H1 (cell line): ENCODE data around the gene IL5. TPM values are rescaled to one million over a fixed set of nuclear protein-coding genes. Genes with fewer than 3 reads are reported as not detected.

Source experiments
- CTCF ChIA-PET: fragments of 300-600 bp; sonication (Branson Sonifier 250); formaldehyde crosslinking; loops from one replicate; lab custom pipeline; 2021; ENCODE audit not compliant: partially characterized antibody; lab: Charles Lee
- POLR2A ChIA-PET: fragments of 300-600 bp; sonication (Branson Sonifier 250); formaldehyde crosslinking; loops from one replicate; lab custom pipeline; 2021; ENCODE audit warnings: inconsistent platforms; ENCODE audit not compliant: partially characterized antibody; lab: Charles Lee
- DNase-seq, 2 experiments: peaks; one replicate each; pipeline versions ENCODE4 v3.0.0 to v3.0.0-alpha.2; 2010 to 2022; ENCODE audit warnings: low spot score in 2 of 2, low read depth in 1 of 2, mixed read lengths in 1 of 2
- FAIRE-seq: peaks from 2 replicates; lab custom pipeline; 2011; peaks lifted over from hg19 to GRCh38; lab: Jason Lieb, UNC
- H2AFZ ChIP-seq: 2 replicates; pipeline ENCODE4 v1.8.1; 2012; ENCODE audit warnings: low read length, inconsistent platforms
- H2AK5ac ChIP-seq: 2 replicates; pipeline ENCODE4 v1.6.1; 2013; ENCODE audit warnings: low read depth, low read length
- H2BK120ac ChIP-seq: replicated peaks from 2 replicates; pipeline ENCODE3; 2013; ENCODE audit warnings: low read depth, low read length, inconsistent platforms
- H2BK12ac ChIP-seq: 2 replicates; pipeline ENCODE4 v1.6.1; 2013; ENCODE audit warnings: low read depth, low read length
- H2BK15ac ChIP-seq: 2 replicates; pipeline ENCODE4 v1.6.1; 2013; ENCODE audit warnings: low read length
- H2BK20ac ChIP-seq: 2 replicates; pipeline ENCODE4 v1.6.1; 2013; ENCODE audit warnings: low read length
- H2BK5ac ChIP-seq: 2 replicates; pipeline ENCODE4 v1.6.1; 2013; ENCODE audit warnings: low read depth, low read length
- H3K14ac ChIP-seq: 2 replicates; pipeline ENCODE4 v1.6.1; 2013; ENCODE audit warnings: inconsistent platforms; ENCODE audit not compliant: insufficient read length
- H3K18ac ChIP-seq: 2 replicates; pipeline ENCODE4 v1.6.1; 2013; ENCODE audit warnings: low read length; ENCODE audit errors: extremely low read depth
- H3K23ac ChIP-seq: 2 replicates; pipeline ENCODE4 v1.6.1; 2013; ENCODE audit warnings: inconsistent platforms; ENCODE audit not compliant: insufficient read length
- H3K23me2 ChIP-seq: 2 replicates; pipeline ENCODE4 v1.6.1; 2013; ENCODE audit warnings: low read depth, low read length
- H3K27ac ChIP-seq: 2 replicates; pipeline ENCODE4 v1.6.1; 2011; ENCODE audit warnings: low read depth, low read length, inconsistent platforms
- H3K27me3 ChIP-seq, 4 experiments: replicated peaks in 1 of 4; 1 replicate in 1 of 4; 2 replicates in 3 of 4; pipeline versions ENCODE4 v1.6.1 to v1.8.1; 2011 to 2013; ENCODE audit warnings: low read length in 3 of 4, mild to moderate bottlenecking in 3 of 4, inconsistent platforms in 2 of 4, mixed read lengths in 2 of 4, moderate library complexity in 1 of 4; ENCODE audit not compliant: control insufficient read depth in 3 of 4, insufficient read depth in 3 of 4; ENCODE audit errors: extremely low read depth in 1 of 4
- H3K36me3 ChIP-seq, 4 experiments: 2 replicates each; pipeline versions ENCODE4 v1.6.1 to v1.8.1; 2011 to 2013; ENCODE audit warnings: mild to moderate bottlenecking in 4 of 4, low read length in 3 of 4, moderate library complexity in 2 of 4, control low read depth in 1 of 4, inconsistent platforms in 1 of 4; ENCODE audit not compliant: insufficient read depth in 4 of 4, control insufficient read depth in 2 of 4
- H3K4ac ChIP-seq: replicated peaks from 2 replicates; pipeline ENCODE3; 2013; ENCODE audit warnings: low read length, low read depth, mixed read lengths, inconsistent platforms; ENCODE audit not compliant: insufficient read length
- H3K4me1 ChIP-seq, 4 experiments: replicated peaks in 1 of 4; 1 replicate in 1 of 4; 2 replicates in 3 of 4; pipeline versions ENCODE4 v1.6.1 to v1.8.1; 2011 to 2013; ENCODE audit warnings: low read length in 3 of 4, inconsistent platforms in 2 of 4, mixed read lengths in 1 of 4; ENCODE audit not compliant: insufficient read depth in 4 of 4, control insufficient read depth in 3 of 4
- H3K4me2 ChIP-seq, 2 experiments: 2 replicates each; pipeline versions ENCODE4 v1.6.1 to v1.8.1; 2011 to 2013; ENCODE audit warnings: low read depth in 2 of 2, low read length in 2 of 2, control low read depth in 1 of 2, inconsistent platforms in 1 of 2, mild to moderate bottlenecking in 1 of 2; ENCODE audit not compliant: insufficient read depth in 1 of 2
- H3K4me3 ChIP-seq, 4 experiments: fragments of 200-600, 300-600 bp in 1 of 4; sonication (generic), shearing (Covaris generic), sonication (Bioruptor Twin) in 1 of 4; 2 replicates each; pipeline versions ENCODE4 v1.5.1 to v1.8.1; 2011 to 2016; ENCODE audit warnings: low read length in 4 of 4, low read depth in 3 of 4, control low read depth in 2 of 4, inconsistent platforms in 2 of 4, mild to moderate bottlenecking in 2 of 4, mixed read lengths in 1 of 4, moderate library complexity in 1 of 4; ENCODE audit not compliant: insufficient read depth in 2 of 4; ENCODE audit errors: extremely low read depth in 1 of 4
- H3K56ac ChIP-seq: replicated peaks from 2 replicates; pipeline ENCODE3; 2013; ENCODE audit warnings: low read depth, mild to moderate bottlenecking, mixed read lengths, low read length, inconsistent platforms; ENCODE audit not compliant: insufficient read length
- H3K79me1 ChIP-seq: 2 replicates; pipeline ENCODE4 v1.6.1; 2013; ENCODE audit warnings: low read depth, low read length, control low read depth
- H3K79me2 ChIP-seq, 2 experiments: 2 replicates each; pipeline versions ENCODE4 v1.6.1 to v1.8.1; 2012 to 2013; ENCODE audit warnings: low read length in 2 of 2, mild to moderate bottlenecking in 2 of 2, inconsistent platforms in 1 of 2; ENCODE audit not compliant: insufficient read depth in 2 of 2, control insufficient read depth in 1 of 2
- H3K9ac ChIP-seq, 4 experiments: replicated peaks in 1 of 4; 1 replicate in 1 of 4; 2 replicates in 3 of 4; pipeline versions ENCODE4 v1.6.1 to v1.8.1; 2011 to 2013; ENCODE audit warnings: low read depth in 3 of 4, low read length in 3 of 4, control low read depth in 2 of 4, mild to moderate bottlenecking in 2 of 4, moderate library complexity in 2 of 4, inconsistent platforms in 1 of 4; ENCODE audit errors: extremely low read depth in 1 of 4
- H3K9me3 ChIP-seq, 2 experiments: 2 replicates each; pipeline versions ENCODE4 v1.6.1 to v1.8.1; 2012 to 2013; ENCODE audit warnings: mild to moderate bottlenecking in 2 of 2, moderate library complexity in 2 of 2, control low read depth in 1 of 2, inconsistent platforms in 1 of 2, low read depth in 1 of 2, low read length in 1 of 2, mixed read lengths in 1 of 2; ENCODE audit not compliant: insufficient read depth in 2 of 2
- H4K20me1 ChIP-seq, 2 experiments: replicated peaks in 1 of 2; 2 replicates each; pipeline versions ENCODE3 to v1.8.1; 2011 to 2013; ENCODE audit warnings: inconsistent platforms in 2 of 2, low read length in 2 of 2, mild to moderate bottlenecking in 1 of 2; ENCODE audit not compliant: insufficient read depth in 2 of 2, control insufficient read depth in 1 of 2
- H4K5ac ChIP-seq: 2 replicates; pipeline ENCODE4 v1.6.1; 2013; ENCODE audit warnings: low read length, low read depth, mixed read lengths, inconsistent platforms; ENCODE audit not compliant: insufficient read length
- H4K8ac ChIP-seq: 2 replicates; pipeline ENCODE4 v1.8.0; 2013; ENCODE audit warnings: mild to moderate bottlenecking, moderate library complexity, low read length, inconsistent platforms; ENCODE audit not compliant: insufficient read depth; ENCODE audit errors: extremely low read depth
- H4K91ac ChIP-seq: replicated peaks from 2 replicates; pipeline ENCODE3; 2013; ENCODE audit warnings: low read length, mixed read lengths, inconsistent platforms; ENCODE audit not compliant: insufficient read length
- CHD1 ChIP-seq: IDR thresholded peaks from 2 replicates; pipeline ENCODE4 v1.6.1; 2012; ENCODE audit warnings: low read depth, low read length, improper control_type of control experiment
- CREB1 ChIP-seq: IDR thresholded peaks from 2 replicates; pipeline ENCODE4 v1.6.1; 2012; ENCODE audit warnings: inconsistent platforms
- GTF2F1 ChIP-seq: IDR thresholded peaks from 2 replicates; pipeline ENCODE4 v1.6.1; 2012; ENCODE audit warnings: low read depth, low read length, improper control_type of control experiment, borderline replicate concordance
- POU5F1 ChIP-seq: IDR thresholded peaks from 2 replicates; pipeline ENCODE4 v1.6.1; 2011; ENCODE audit warnings: low read depth, mild to moderate bottlenecking, low read length, moderate library complexity
- RAD21 ChIP-seq, 2 experiments: IDR thresholded peaks in 1 of 2; conservative IDR thresholded peaks in 1 of 2; 2 replicates each; pipeline ENCODE4 v1.6.1; 2011; ENCODE audit warnings: low read depth in 2 of 2, low read length in 2 of 2, improper control_type of control experiment in 1 of 2, inconsistent platforms in 1 of 2, mild to moderate bottlenecking in 1 of 2, moderate library complexity in 1 of 2
- RBBP5 ChIP-seq: IDR thresholded peaks from 2 replicates; pipeline ENCODE4 v1.7.1; 2012; ENCODE audit warnings: low read depth, mild to moderate bottlenecking, inconsistent platforms, low read length, moderate library complexity, borderline replicate concordance
- SIRT6 ChIP-seq: IDR thresholded peaks from one replicate; pipeline ENCODE4 v1.7.1; 2012; ENCODE audit warnings: low read length, inconsistent platforms
- TAF1 ChIP-seq: IDR thresholded peaks from 2 replicates; pipeline ENCODE4 v1.6.1; 2011; ENCODE audit warnings: mild to moderate bottlenecking, low read depth, low read length
- WGBS, 2 experiments: shearing (Covaris generic) in 1 of 2; methylation state at CpG; one replicate each; pipeline versions ENCODE4 v1.1.6 to v1.1.7; 2013 to 2015; ENCODE audit warnings: low lambda C conversion rate in 2 of 2, mixed read lengths in 2 of 2, inconsistent platforms in 1 of 2, low coverage in 1 of 2, missing lambda C conversion rate in 1 of 2; ENCODE audit not compliant: insufficient replicate concordance in 2 of 2, insufficient coverage in 1 of 2, insufficient read length in 1 of 2; ENCODE audit errors: extremely low coverage in 1 of 2, missing lambda C conversion rate in 1 of 2; 5-methylcytosine and 5-hydroxymethylcytosine counted together
- polyA plus RNA-seq, 7 experiments: library from polyadenylated mRNA; depleted of rRNA in 3 of 7; stranded (reverse) in 5 of 7; unstranded in 2 of 7; fragments of >200 nt in 5 of 7; fragments of 200-250 nt in 2 of 7; gene quantifications; 1 replicate in 5 of 7; 2 replicates in 1 of 7; 4 replicates in 1 of 7; pipeline versions ENCODE4 v1.2.1 to v1.2.3, GENCODE V29; 2011 to 2013; ENCODE audit warnings: missing spikeins in 2 of 7, mixed read lengths in 2 of 7
- total RNA-seq: library from RNA; stranded (reverse); fragmentation: NEBNext Ultra II Directional; extraction: Animal tissue kit (Norgen Biotek cat#: 25700); gene quantifications from 2 replicates; pipeline ENCODE4 v1.2.1, GENCODE V29; 2021
- TF ChIP-seq, protein P1 (sequence below): IDR thresholded peaks from 2 replicates; pipeline ENCODE4 v1.6.1; 2012; ENCODE audit warnings: inconsistent platforms
- TF ChIP-seq, protein P2 (sequence below): IDR thresholded peaks from 2 replicates; pipeline ENCODE4 v1.6.1; 2012; ENCODE audit warnings: inconsistent platforms

IL5 gene
- total and polyA plus RNA-seq, 2 of the 8 experiments (the other 6 are each of a cell fraction or from before 2014, with no cell fraction given): not detected

DNA sequence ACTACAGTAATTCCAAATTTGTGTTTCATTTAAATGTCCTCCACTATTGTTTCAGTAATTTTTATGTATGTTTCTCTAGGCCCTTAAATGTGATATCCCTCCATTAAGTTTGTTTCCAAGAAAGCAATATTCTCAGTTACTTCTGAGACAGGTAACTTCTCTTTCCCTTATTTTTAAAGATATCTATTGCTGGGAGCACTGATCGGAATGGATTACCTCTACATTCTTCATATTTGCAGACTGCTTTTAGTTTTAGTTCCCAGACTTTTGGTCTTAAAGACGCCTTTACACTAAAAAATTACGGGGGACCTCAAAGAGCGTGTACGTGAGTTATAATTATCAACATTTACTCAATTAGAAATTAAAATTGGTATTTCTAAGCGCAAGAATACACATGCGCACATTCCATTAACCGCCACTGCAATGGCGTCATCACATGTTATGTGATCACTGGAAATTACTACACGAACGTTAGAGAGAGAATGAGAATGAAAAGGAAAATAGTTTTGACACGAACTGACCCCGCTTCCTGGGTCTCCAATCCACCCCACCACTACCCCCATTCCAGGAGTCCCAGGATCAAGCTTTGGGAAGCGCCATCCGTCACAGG lies 12.9 kb upstream of the IL5 start:
- Histone ChIP-seq H3K4me3 (peak overlapping the region; percentile 65 to 78 (median 76)), H3K23ac (no peak overlapping the region), H2BK20ac (no peak overlapping the region; the same call in 1 of the 2 replicates), H3K9me3 (no peaks in the 10 kb centered on the region), H3K4me2 (peak overlapping the region; percentile 78 to 85), H3K14ac (no peak overlapping the region), H3K79me1 (no peaks in the 10 kb centered on the region), H3K79me2 (peaks cover 0 to 11% of the 10 kb centered on the region in 2 experiments; a peak in 2 of 4 replicates), H2AFZ (peak overlapping the region; percentile 27; the same call in 1 of the 2 replicates), H3K4me1 (peaks cover 0 to 2% (median 0%) of the 10 kb centered on the region in 4 experiments; a peak in 3 of 7 replicates), H3K18ac (no peak overlapping the region), H3K27me3 (no peaks in the 10 kb centered on the region; a peak in 1 of 7 replicates), H4K8ac (peak overlapping the region; percentile 96), H4K91ac (peak overlapping the region; percentile 15), H3K23me2 (peaks cover 9% of the 10 kb centered on the region), H2AK5ac (no peak overlapping the region), H2BK12ac (no peak overlapping the region), H3K4ac (peak overlapping the region; percentile 13), H2BK5ac (no peak overlapping the region; the same call in 1 of the 2 replicates), H3K56ac (no peak overlapping the region), H3K9ac (peak overlapping the region in 3 of 4 experiments; percentile 8 to 80 (median 76); a peak in 2 of 7 replicates), H4K5ac (peak overlapping the region; percentile 93), H3K36me3 (peaks cover 0 to 20% (median 5%) of the 10 kb centered on the region in 4 experiments; a peak in 3 of 8 replicates), H2BK120ac (no peak overlapping the region), H3K27ac (no peak overlapping the region), H4K20me1 (no peaks in the 10 kb centered on the region), H2BK15ac (peak overlapping the region; percentile 46; the same call in 1 of the 2 replicates)
- DNase-seq: no peak
- POLR2A ChIA-PET: interaction anchor here (0.6 to 1.0 kb wide), 4 partner anchors 29 to 433 kb away, joined by 3 to 5 read pairs (median 3); no protein-coding TSS in a partner anchor
- CTCF ChIA-PET: no interaction called here
- FAIRE-seq: no peak
- WGBS, 2 experiments: 60% methylated on average over 15 of the region's 15 CpGs; no CpG with 5 or more reads in 1 of the 2 experiments
- TF ChIP-seq SIRT6 (no peak), RAD21 (IDR thresholded peaks at IDR 0.05 in 1 of 2, conservative IDR thresholded peaks at IDR 0.05 in 1 of 2; ENCODE audit: low read depth in 2 of 2, low read length in 2 of 2) (no peak), POU5F1 (no peak), CHD1 (no peak), TAF1 (no peak), CREB1 (no peak), RBBP5 (no peak), GTF2F1 (no peak)
- TF ChIP-seq, protein P1, sequence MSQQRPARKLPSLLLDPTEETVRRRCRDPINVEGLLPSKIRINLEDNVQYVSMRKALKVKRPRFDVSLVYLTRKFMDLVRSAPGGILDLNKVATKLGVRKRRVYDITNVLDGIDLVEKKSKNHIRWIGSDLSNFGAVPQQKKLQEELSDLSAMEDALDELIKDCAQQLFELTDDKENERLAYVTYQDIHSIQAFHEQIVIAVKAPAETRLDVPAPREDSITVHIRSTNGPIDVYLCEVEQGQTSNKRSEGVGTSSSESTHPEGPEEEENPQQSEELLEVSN: no peak
- TF ChIP-seq, protein P2, sequence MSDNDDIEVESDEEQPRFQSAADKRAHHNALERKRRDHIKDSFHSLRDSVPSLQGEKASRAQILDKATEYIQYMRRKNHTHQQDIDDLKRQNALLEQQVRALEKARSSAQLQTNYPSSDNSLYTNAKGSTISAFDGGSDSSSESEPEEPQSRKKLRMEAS: no peak
